ENCODE measurements around the gene CAMK1.

The CAMK1 gene

DNA sequence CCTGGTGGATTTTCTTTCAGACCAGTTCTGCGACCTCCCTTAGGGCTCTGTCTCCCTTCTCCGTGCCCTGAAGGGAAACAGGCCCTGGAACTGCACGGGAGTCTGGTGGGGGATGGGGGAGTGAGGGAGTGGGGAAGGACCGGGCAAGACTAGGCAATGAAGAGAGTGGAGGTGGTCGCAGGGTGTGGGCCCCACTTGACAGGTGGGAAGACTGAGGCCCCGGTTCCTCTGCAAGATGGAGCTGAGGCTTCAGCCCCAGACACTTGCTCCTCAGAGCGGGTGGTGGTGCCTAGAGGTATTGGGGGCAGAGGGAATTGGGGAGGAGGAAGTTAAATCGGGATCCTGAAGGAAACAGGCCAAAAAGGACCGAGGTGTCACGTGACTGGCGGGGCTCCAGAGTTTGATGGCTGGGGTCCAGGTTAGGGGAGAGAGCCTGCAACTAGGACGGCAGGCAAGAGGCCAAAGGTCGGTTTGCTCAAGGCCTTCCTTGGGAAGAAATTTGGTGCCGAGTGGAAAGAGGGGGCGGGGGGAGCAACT is 597 bp upstream of the CAMK1 start:
- no peak for DNase-seq

DNA sequence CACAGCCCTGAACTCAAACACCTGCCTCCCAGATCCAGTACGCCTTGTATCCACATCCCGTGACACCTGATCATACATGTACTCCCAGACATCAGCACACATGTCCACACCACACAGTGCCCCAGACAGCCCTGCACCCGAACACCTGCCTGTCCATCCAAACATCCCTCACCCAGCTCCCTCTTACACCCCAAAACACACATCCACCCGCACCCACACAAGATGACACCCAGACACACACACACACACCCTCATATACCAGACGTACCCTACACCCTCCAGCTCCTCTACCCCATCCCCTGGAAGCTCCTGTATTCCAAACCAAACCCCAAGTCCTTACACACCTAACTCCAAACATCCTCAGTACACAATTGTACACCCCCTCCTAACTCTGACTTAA is 735 bp downstream of the CAMK1 start:
- no peak for DNase-seq

DNA sequence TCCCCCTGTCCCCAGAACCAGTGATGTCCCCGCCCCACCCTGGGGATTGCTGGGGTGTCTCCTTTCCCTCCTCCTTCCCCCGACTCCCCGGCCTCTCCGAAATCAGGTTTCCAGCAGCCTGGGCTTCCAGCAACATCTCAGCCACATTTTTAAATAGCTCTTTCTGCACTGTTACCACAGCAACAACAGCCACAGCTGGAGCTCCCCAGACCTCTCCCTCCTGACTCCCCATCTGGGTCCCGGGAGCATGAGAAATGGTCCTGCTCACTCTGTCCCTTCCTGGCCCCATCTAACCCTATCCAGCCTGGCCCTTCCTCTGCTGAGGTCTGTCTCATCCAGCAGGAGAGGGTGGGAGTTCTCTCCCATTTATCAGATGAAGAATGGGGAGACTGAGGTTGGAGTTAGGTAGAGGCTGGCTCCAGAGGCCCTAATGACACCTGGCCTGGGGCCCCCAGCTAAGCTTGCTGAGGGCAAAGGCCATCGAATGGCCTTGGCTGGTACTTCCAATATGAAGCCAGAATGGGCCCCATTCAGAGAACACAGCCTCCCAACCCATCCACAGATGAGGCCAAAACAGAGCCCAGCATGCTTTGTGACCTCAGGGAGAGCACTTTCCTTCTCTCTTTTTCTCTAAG is 1.5 kb downstream of the CAMK1 start:
- DNase-seq: no peak

GRCh38 chr3:9767418-9767817 is 2.3 kb downstream of the CAMK1 start:
- DNase-seq: no peak

DNA sequence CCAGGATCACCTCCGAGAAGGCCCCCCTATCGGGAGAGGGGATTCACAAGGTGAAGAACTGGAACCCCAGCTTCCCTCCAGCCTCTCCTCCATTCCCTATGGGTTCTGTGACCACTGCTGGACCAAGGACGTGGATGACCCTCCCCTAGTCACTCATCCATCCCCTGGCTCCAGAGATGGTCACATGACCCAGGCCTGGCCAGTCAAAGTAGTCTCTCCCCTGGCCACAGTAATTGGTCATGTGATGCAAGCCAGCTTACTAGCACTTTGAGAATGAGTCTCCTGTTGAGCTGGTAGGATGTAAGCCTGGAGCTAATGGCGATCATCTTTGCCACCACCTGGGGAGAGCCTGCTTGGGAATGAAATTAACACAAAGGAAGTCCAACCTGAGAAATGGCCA is 3.9 kb downstream of the CAMK1 start:
- DNase-seq: no peak

GRCh38 chr3:9762871-9763270 is 6.9 kb downstream of the CAMK1 start:
- no peak for DNase-seq

GRCh38 chr3:9761919-9762318 is 7.8 kb downstream of the CAMK1 start:
- DNase-seq: no peak

DNA sequence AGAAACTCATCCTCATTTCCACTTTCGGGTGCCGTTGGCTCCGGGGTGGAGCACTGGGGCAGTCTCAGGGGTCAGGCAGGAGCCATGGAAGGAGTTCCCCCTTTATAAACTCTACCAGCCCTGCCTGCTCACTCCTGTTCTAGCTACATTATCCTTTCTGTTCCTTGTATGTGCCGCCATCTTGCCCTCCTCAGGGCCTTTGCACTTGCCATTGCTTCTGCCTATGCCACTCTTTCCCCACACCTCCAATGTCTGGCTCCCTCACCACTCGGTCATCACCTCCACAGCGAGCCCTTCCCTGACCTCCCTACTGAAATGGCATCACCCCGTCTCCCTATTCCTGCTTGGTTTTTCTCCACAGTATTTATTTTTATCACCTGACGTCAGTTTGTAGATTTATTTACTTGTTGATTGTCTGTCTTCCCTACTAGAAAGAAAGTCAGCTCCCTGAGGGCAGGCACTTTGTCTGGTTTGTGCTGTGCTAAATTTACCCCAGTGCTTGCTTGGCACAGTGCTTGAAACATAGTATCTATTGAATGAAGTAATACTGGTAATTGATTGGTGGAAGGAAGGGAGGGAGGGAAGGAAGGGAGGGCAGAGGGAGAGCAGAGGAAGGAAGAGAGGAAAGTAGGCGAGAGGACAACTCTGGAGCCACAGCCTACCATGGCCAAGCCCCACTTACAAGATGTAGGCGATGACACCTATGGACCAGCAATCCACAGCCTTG is 8.8 kb downstream of the CAMK1 start:
- no peak for DNase-seq

DNA sequence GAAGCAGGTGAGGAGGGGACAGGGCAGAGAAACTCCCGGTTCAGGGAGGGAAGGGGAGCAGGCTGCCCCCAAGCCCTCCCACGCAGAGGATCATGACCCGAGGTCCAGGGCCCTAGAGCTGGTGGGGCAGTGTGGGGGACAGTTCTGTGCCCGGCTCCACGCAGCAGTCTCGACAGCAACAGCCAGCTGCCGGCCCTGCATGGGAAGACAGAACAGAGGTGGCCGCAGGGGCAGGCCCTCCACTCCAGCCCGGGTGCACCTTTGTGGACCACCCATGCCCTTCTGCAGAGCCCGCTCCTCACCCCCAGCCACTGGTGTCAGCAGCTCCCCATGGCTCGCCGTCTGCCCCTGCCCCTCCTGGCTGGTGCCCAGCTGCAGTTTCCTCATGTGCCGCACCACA is 12.3 kb downstream of the CAMK1 start:
- no peak for DNase-seq

- no peak for DNase-seq
These were observed 15.1 kb downstream of the CAMK1 start for GRCh38 chr3:9754678-9755077.

DNA sequence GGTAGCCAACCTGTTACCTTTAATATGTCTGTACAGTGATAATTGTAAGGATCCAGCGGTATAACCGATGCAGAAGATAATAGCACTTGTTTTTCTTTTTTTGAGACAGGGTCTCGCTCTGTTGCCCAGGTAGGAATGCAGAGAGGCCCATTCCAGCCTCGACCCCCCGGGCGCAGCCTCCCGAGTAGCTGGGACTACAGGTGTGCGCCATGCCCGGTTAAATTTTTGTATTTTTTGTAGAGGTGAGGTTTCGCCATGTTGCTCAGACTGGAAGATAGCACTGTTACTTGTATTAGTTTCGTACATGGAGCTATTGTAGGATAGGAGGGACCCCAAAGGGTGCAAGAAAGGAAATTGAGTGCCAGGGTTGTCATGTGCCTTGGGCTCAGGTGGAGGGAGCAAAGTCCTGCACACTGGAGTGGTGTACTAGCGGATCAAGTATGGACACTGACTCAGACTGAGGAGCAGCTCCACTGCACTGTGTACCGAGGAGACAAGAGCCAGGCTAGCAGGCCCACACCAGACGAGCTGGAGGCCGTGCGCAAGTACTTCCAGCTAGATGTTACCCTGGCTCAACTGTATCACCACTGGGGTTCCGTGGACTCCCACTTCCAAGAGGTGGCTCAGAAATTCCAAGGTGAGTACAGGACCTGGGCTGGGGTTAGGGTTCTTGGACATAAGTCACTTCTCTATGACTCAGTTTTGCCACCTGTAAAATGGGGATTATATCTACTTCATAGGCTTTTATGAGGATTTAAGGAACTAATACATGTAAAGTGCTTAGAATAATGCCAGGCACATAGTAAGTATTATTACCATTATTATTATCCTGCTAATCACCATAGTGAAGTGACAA is 19.0 kb downstream of the CAMK1 start:
- DNase-seq: no peak

- DNase-seq: peak; percentile 95
These were observed 19.8 kb downstream of the CAMK1 start, which contains the start of gene OGG1 for GRCh38 chr3:9749645-9750555. OGG1 (plus strand) TSS chr3:9749952; CDS start chr3:9750287, 335 bp downstream.

- no peak for DNase-seq
These were observed 20.5 kb downstream of the CAMK1 start for GRCh38 chr3:9749296-9749644.

GRCh38 chr3:9748031-9748430 is 21.7 kb downstream of the CAMK1 start:
- DNase-seq: no peak

DNA sequence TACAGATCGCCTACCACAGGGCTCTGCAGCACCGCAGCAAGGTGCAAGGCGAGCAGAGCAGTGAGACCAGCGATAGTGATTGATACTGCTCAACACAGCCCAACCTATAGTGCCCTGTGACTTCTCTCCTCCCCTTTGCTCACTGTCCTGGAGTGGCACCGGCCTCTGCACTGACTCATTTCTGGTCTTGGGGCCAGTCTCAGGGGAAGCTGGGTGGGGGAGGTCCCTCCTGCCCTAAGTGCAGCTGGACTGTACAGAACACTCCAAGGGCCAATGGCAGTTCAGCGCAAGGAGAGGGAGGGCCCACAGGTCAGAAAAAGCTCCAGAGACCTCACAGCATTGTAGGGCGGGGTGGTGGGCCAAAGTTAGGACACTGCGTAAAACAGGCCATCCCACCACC is 22.5 kb downstream of the CAMK1 start:
- DNase-seq: no peak

GRCh38 chr3:9746330-9746729 is 23.4 kb downstream of the CAMK1 start:
- DNase-seq: no peak

DNA sequence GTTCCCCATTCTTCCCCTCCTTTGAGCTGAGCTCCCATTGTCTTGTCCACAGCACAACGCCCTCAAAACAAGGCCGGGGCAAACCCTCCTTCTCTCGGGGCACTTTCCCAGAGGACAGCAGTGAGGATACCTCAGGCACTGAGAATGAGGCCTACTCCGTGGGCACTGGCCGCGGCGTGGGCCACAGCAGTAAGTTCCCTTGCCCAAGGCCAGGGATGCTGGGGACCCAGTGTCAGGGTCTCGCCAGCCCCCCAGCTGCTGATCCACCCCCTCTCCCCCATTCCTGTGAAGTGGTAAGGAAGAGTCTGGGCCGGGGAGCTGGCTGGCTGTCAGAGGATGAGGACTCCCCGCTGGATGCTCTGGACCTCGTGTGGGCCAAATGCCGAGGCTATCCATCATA is 24.2 kb downstream of the CAMK1 start:
- DNase-seq: no peak

DNA sequence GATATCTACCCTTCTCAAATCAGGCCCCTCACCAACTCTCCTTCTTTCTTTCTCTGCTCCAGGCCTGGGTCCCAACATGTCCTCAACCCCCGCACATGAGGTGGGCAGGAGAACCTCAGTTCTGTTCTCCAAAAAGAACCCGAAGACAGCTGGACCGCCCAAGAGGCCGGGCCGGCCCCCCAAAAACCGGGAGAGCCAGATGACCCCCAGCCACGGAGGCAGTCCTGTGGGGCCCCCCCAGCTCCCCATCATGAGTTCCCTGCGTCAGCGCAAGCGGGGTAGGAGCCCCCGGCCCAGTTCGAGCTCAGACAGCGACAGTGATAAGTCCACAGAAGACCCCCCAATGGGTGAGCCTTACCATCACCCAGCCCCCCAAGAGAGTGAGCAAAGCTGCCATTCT is 25.6 kb downstream of the CAMK1 start:
- no peak for DNase-seq

GRCh38 chr3:9743548-9743947 is 26.2 kb downstream of the CAMK1 start:
- no peak for DNase-seq

- DNase-seq: no peak
These were observed 27.2 kb downstream of the CAMK1 start for GRCh38 chr3:9742560-9742959.

DNA sequence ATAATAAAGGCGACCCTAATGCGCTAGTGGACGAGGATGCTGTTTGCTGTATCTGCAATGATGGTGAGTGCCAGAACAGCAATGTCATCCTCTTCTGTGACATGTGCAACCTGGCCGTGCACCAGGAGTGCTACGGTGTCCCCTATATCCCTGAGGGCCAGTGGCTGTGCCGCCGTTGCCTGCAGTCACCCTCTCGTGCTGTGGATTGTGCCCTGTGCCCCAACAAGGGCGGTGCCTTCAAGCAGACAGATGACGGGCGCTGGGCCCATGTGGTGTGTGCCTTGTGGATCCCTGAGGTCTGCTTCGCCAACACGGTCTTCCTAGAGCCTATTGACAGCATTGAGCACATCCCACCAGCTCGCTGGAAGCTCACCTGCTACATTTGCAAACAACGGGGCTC is 30.6 kb downstream of the CAMK1 start:
- DNase-seq: no peak

- no peak for DNase-seq
These were observed 32.9 kb downstream of the CAMK1 start for GRCh38 chr3:9736831-9737230.

- DNase-seq: no peak
These were observed 37.0 kb downstream of the CAMK1 start for GRCh38 chr3:9732740-9733115.

Data from activated naive CD4-positive, alpha-beta T cell treated with anti-CD3 and anti-CD28 coated beads, Interleukin-2, amount 50 U/mL, for 16 hours (primary cell).